A673 (cell line): ENCODE results near the gene PDGFRA. TPM values are rescaled to one million over a fixed set of nuclear protein-coding genes. Genes with fewer than 3 reads are reported as not detected.

Experiments
- BruUV-seq: library from RNA; stranded (reverse); fragments of 400-500 nt; replicated peaks from 2 replicates; lab custom pipeline; 2021; lab: Mats Ljungman, UMichigan
- CTCF ChIA-PET: fragments of 300-600 bp; sonication (Branson Sonifier 250); formaldehyde crosslinking; loops from one replicate; lab custom pipeline; 2022; ENCODE audit warnings: antibody characterized with exemption; lab: Charles Lee
- POLR2A ChIA-PET: fragments of 300-600 bp; sonication (Branson Sonifier 250); formaldehyde crosslinking; loops from one replicate; lab custom pipeline; 2022; ENCODE audit warnings: antibody characterized with exemption; ENCODE audit not compliant: low non-redundant PET; lab: Charles Lee
- DNase-seq: peaks from one replicate; pipeline ENCODE4 v3.0.0-alpha.2; 2015; ENCODE audit warnings: low spot score
- H3K27ac ChIP-seq: fragments of 200-600 bp; sonication (generic); 2 replicates; pipeline ENCODE4 v1.5.1; 2016; ENCODE audit warnings: mixed run types, low read depth, mild to moderate bottlenecking, mixed read lengths, antibody characterized with exemption, low read length; ENCODE audit not compliant: poor library complexity, severe bottlenecking
- H3K27me3 ChIP-seq: fragments of 200-600 bp; sonication (generic); replicated peaks from 2 replicates; pipeline ENCODE4 v1.6.1; 2017; ENCODE audit warnings: mixed run types, low read depth, mild to moderate bottlenecking, mixed read lengths, antibody characterized with exemption, low read length; ENCODE audit not compliant: insufficient read depth, poor library complexity
- H3K36me3 ChIP-seq: fragments of 200-600 bp; sonication (generic); 2 replicates; pipeline ENCODE4 v1.6.1; 2016; ENCODE audit warnings: mixed run types, mild to moderate bottlenecking, mixed read lengths, antibody characterized with exemption, low read length; ENCODE audit not compliant: insufficient read depth, poor library complexity, severe bottlenecking
- H3K4me1 ChIP-seq: fragments of 200-600 bp; sonication (generic); 2 replicates; pipeline ENCODE4 v1.6.1; 2017; ENCODE audit warnings: mixed run types, mild to moderate bottlenecking, mixed read lengths, antibody characterized with exemption, low read length; ENCODE audit not compliant: insufficient read depth, poor library complexity, severe bottlenecking
- H3K4me3 ChIP-seq: fragments of 200-600 bp; sonication (generic); 2 replicates; pipeline ENCODE4 v1.5.1; 2016; ENCODE audit warnings: low read depth, mixed run types, mild to moderate bottlenecking, mixed read lengths, low read length; ENCODE audit not compliant: poor library complexity, severe bottlenecking
- H3K9me3 ChIP-seq: fragments of 200-600 bp; sonication (generic); 2 replicates; pipeline ENCODE4 v1.6.1; 2016; ENCODE audit warnings: mixed run types, low read depth, mild to moderate bottlenecking, mixed read lengths, antibody characterized with exemption, low read length; ENCODE audit not compliant: poor library complexity, severe bottlenecking
- EZH2 ChIP-seq: fragments of 200-600 bp; sonication (generic); IDR thresholded peaks from 2 replicates; pipeline ENCODE4 v1.6.1; 2017; ENCODE audit warnings: borderline replicate concordance, low read depth, mild to moderate bottlenecking, mixed read lengths, antibody characterized with exemption, low read length; ENCODE audit not compliant: poor library complexity, severe bottlenecking
- intact Hi-C: fragments of 100-400 bp; cut with micrococcal nuclease; formaldehyde crosslinking; loops from one replicate; pipeline ENCODE4 v1.10.0; 2022; ENCODE audit not compliant: unreplicated experiment
- total RNA-seq: library from RNA; stranded (reverse); gene quantifications from 2 replicates; pipeline ENCODE4 v1.2.3, GENCODE V29; 2021
- TF ChIP-seq, protein P1 (sequence below): fragments of 300-800, 200-600 bp; sonication (generic); conservative IDR thresholded peaks from 2 replicates; pipeline ENCODE4 v1.5.1; 2017; ENCODE audit warnings: low read depth, mild to moderate bottlenecking, antibody characterized with exemption, low read length, moderate library complexity, mixed read lengths

PDGFRA gene
- total RNA-seq, 1 experiment from 2014 or later, result 0.24 TPM

DNA sequence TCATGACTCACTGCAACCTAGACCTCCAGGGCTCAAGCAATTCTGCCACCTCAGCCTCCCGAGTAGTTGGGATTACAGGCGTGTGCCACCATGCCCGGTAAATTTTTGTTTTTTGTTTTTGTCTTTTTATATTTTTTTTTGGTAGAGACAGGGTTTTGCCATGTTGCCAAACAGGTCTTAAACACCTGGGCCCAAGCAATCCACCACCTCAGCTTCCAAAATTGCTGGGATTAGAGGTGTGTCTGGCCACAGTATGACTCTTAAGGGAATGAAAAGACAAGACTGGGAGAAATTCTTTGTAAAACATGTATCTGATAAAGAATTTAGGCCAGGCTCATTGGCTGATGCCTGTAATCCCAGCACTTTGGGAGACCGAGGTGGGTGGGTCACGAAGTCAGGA lies 29.2 kb upstream of the PDGFRA start:
- Histone ChIP-seq H3K4me3 (no peak overlapping the region), H3K4me1 (no peaks in the 10 kb centered on the region), H3K36me3 (no peaks in the 10 kb centered on the region), H3K9me3 (no peaks in the 10 kb centered on the region), H3K27me3 (no peaks in the 10 kb centered on the region), H3K27ac (no peak overlapping the region)
- CTCF ChIA-PET, result no interaction called here
- TF ChIP-seq, protein P1, sequence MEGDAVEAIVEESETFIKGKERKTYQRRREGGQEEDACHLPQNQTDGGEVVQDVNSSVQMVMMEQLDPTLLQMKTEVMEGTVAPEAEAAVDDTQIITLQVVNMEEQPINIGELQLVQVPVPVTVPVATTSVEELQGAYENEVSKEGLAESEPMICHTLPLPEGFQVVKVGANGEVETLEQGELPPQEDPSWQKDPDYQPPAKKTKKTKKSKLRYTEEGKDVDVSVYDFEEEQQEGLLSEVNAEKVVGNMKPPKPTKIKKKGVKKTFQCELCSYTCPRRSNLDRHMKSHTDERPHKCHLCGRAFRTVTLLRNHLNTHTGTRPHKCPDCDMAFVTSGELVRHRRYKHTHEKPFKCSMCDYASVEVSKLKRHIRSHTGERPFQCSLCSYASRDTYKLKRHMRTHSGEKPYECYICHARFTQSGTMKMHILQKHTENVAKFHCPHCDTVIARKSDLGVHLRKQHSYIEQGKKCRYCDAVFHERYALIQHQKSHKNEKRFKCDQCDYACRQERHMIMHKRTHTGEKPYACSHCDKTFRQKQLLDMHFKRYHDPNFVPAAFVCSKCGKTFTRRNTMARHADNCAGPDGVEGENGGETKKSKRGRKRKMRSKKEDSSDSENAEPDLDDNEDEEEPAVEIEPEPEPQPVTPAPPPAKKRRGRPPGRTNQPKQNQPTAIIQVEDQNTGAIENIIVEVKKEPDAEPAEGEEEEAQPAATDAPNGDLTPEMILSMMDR, result no peak
- no peak for TF ChIP-seq EZH2
- POLR2A ChIA-PET, result no interaction called here
- no peak for DNase-seq
- no TSS peak for BruUV-seq
- intact Hi-C loops, result no loop called here

DNA sequence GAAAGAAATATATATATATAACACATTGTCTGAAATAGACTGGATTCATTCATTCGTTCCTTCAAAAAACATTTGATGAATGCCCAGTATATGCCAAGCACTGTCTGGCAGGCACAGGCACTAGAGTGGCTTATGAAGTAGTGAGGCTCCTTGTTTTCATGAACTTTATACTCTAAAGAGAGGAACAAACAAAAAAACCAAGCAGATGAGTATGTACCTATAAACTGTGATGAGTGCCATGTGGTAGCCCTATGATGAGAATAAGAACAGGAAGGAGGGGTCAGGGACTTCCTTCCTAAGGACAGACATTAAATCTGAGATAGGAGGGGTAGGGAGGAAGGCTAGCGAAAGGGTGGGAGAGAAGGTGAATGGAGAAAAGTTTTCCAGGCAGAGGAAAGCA lies 19.5 kb upstream of the PDGFRA start:
- Histone ChIP-seq H3K36me3 (no peaks in the 10 kb centered on the region), H3K27ac (no peak overlapping the region), H3K4me3 (no peak overlapping the region), H3K27me3 (no peaks in the 10 kb centered on the region), H3K9me3 (no peaks in the 10 kb centered on the region), H3K4me1 (no peaks in the 10 kb centered on the region)
- intact Hi-C loops, result no loop called here
- CTCF ChIA-PET, result interaction anchor here (0.6 kb wide), 1 partner anchor 13 kb away, joined by 3 read pairs; no protein-coding TSS in a partner anchor
- DNase-seq, result no peak
- BruUV-seq, result no TSS peak
- POLR2A ChIA-PET, result no interaction called here
- TF ChIP-seq, protein P1, result no peak
- TF ChIP-seq EZH2, result no peak

DNA sequence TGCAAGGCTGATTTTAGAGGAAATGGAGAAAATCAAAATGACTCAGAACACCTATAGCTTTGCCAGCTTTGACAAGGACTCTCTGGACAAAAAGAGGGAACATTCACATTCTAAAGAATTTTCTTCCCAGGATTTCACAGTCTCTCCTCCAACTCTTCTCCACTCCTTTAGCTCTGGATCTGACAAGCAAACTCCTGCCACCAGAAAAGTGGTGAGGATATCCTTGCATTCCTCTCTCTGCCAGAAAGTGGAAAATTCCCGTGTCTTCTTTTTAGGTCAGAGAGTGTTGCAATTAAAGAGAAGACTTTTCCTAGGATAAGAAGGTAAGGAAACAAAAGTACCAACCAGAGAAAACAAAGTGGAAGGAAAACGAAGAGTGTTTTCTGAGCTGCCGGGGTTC lies 16.1 kb upstream of the PDGFRA start:
- BruUV-seq, result no TSS peak
- ChIA-PET POLR2A (no interaction called here), CTCF (no interaction called here)
- Histone ChIP-seq H3K9me3 (no peaks in the 10 kb centered on the region), H3K36me3 (no peaks in the 10 kb centered on the region), H3K4me1 (no peaks in the 10 kb centered on the region), H3K27me3 (peaks cover 3% of the 10 kb centered on the region), H3K27ac (no peak overlapping the region), H3K4me3 (no peak overlapping the region)
- TF ChIP-seq, protein P1, result no peak
- no peak for TF ChIP-seq EZH2
- DNase-seq, result no peak
- intact Hi-C loops, result no loop called here
